ENCODE measurements around the gene GON7.
"Not testable (repeated sequence)": the region's sequence is repeated elsewhere in the genome, so short reads cannot be mapped to it uniquely, and the experiment has no call there.

Gene GON7

GRCh38 chr14:93245764-93246420 is 39.0 kb upstream of the GON7 start:
- Histone ChIP-seq H4K20me1 (ENCODE audit: low read depth, low read length) (no peaks in the 10 kb centered on the region), H3K27ac (ENCODE audit: low read depth, low read length) (no peak overlapping the region), H3K36me3 (ENCODE audit: low read length) (peaks cover 15% of the 10 kb centered on the region; the same call in 1 of the 2 replicates)

GRCh38 chr14:93240678-93241000 is 33.8 kb upstream of the GON7 start:
- Histone ChIP-seq H3K27me3 (ENCODE audit: low read length) (no peaks in the 10 kb centered on the region), H3K79me2 (ENCODE audit: insufficient read depth, low read length) (no peaks in the 10 kb centered on the region), H3K36me3 (ENCODE audit: low read length) (peaks cover 10% of the 10 kb centered on the region; the same call in 1 of the 2 replicates), H3K4me2 (ENCODE audit: low read depth, low read length, poor library complexity, severe bottlenecking) (no peak overlapping the region), H3K27ac (ENCODE audit: low read depth, low read length) (no peak overlapping the region), H3K9me3 (ENCODE audit: insufficient read depth, low read length) (no peaks in the 10 kb centered on the region), H3K9me2 (replicated peaks; ENCODE audit: insufficient read depth, low read length) (no peaks in the 10 kb centered on the region), H2AFZ (ENCODE audit: low read depth, low read length, severe bottlenecking) (no peak overlapping the region), H3K9ac (ENCODE audit: low read length) (no peak overlapping the region), H3F3A (ENCODE audit: insufficient read depth) (no peaks in the 10 kb centered on the region), H4K20me1 (ENCODE audit: low read depth, low read length) (no peaks in the 10 kb centered on the region), H3K4me3 (ENCODE audit: insufficient read depth, low read length, poor library complexity, severe bottlenecking) (no peak overlapping the region)
- TF ChIP-seq CTCF (IDR thresholded peaks at IDR 0.05; ENCODE audit: insufficient read depth, low read length, poor library complexity, severe bottlenecking) = no peak
- no peak for TF ChIP-seq EZH2phosphoT487 (conservative IDR thresholded peaks at IDR 0.05; ENCODE audit: low read length)

More at GRCh38 chr14:93245764-93246420, 39.0 kb upstream of the GON7 start:
- Histone ChIP-seq H3F3A (ENCODE audit: insufficient read depth) (no peaks in the 10 kb centered on the region), H3K79me2 (ENCODE audit: insufficient read depth, low read length) (no peaks in the 10 kb centered on the region), H3K9me3 (ENCODE audit: insufficient read depth, low read length) (no peaks in the 10 kb centered on the region), H3K9ac (ENCODE audit: low read length) (no peak overlapping the region), H2AFZ (ENCODE audit: low read depth, low read length, severe bottlenecking) (no peak overlapping the region), H3K27me3 (ENCODE audit: low read length) (no peaks in the 10 kb centered on the region), H3K9me2 (replicated peaks; ENCODE audit: insufficient read depth, low read length) (no peaks in the 10 kb centered on the region), H3K4me3 (ENCODE audit: insufficient read depth, low read length, poor library complexity, severe bottlenecking) (no peak overlapping the region), H3K4me2 (ENCODE audit: low read depth, low read length, poor library complexity, severe bottlenecking) (no peak overlapping the region)
- TF ChIP-seq EZH2phosphoT487 (conservative IDR thresholded peaks at IDR 0.05; ENCODE audit: low read length) (no peak), CTCF (IDR thresholded peaks at IDR 0.05; ENCODE audit: insufficient read depth, low read length, poor library complexity, severe bottlenecking) (no peak)

GRCh38 chr14:93239869-93240677 is 33.2 kb upstream of the GON7 start:
- Histone ChIP-seq H3K4me3 (ENCODE audit: insufficient read depth, low read length, poor library complexity, severe bottlenecking) (no peak overlapping the region), H2AFZ (ENCODE audit: low read depth, low read length, severe bottlenecking) (no peak overlapping the region), H4K20me1 (ENCODE audit: low read depth, low read length) (no peaks in the 10 kb centered on the region), H3K9ac (ENCODE audit: low read length) (no peak overlapping the region), H3K9me3 (ENCODE audit: insufficient read depth, low read length) (no peaks in the 10 kb centered on the region), H3K27ac (ENCODE audit: low read depth, low read length) (no peak overlapping the region), H3K9me2 (replicated peaks; ENCODE audit: insufficient read depth, low read length) (no peaks in the 10 kb centered on the region), H3F3A (ENCODE audit: insufficient read depth) (no peaks in the 10 kb centered on the region), H3K79me2 (ENCODE audit: insufficient read depth, low read length) (no peaks in the 10 kb centered on the region), H3K27me3 (ENCODE audit: low read length) (no peaks in the 10 kb centered on the region), H3K36me3 (ENCODE audit: low read length) (peaks cover 10% of the 10 kb centered on the region; the same call in 1 of the 2 replicates), H3K4me2 (ENCODE audit: low read depth, low read length, poor library complexity, severe bottlenecking) (no peak overlapping the region)
- no peak for TF ChIP-seq EZH2phosphoT487 (conservative IDR thresholded peaks at IDR 0.05; ENCODE audit: low read length)

- H3K9me3 ChIP-seq (ENCODE audit: insufficient read depth, low read length) = no peaks in the 10 kb centered on the region
- TF ChIP-seq EZH2phosphoT487 (conservative IDR thresholded peaks at IDR 0.05; ENCODE audit: low read length) = no peak
- no peak for TF ChIP-seq CTCF (IDR thresholded peaks at IDR 0.05; ENCODE audit: insufficient read depth, low read length, poor library complexity, severe bottlenecking)
- no peaks in the 10 kb centered on the region for H3K9me2 ChIP-seq (replicated peaks; ENCODE audit: insufficient read depth, low read length)
- no peak overlapping the region for H3K4me3 ChIP-seq (ENCODE audit: insufficient read depth, low read length, poor library complexity, severe bottlenecking)
- 0 out of 2 replicates have a peak, but pooled peaks cover 3% of the 10 kb centered on the region for H3F3A ChIP-seq (ENCODE audit: insufficient read depth)
- H3K79me2 ChIP-seq (ENCODE audit: insufficient read depth, low read length) = no peaks in the 10 kb centered on the region
- H3K27ac ChIP-seq (ENCODE audit: low read depth, low read length) = no peak overlapping the region
- no peaks in the 10 kb centered on the region for H4K20me1 ChIP-seq (ENCODE audit: low read depth, low read length)
- H3K27me3 ChIP-seq (ENCODE audit: low read length) = no peaks in the 10 kb centered on the region
- H3K36me3 ChIP-seq (ENCODE audit: low read length) = no peaks in the 10 kb centered on the region
- no peak overlapping the region for H2AFZ ChIP-seq (ENCODE audit: low read depth, low read length, severe bottlenecking)
- H3K9ac ChIP-seq (ENCODE audit: low read length) = no peak overlapping the region
- H3K4me2 ChIP-seq (ENCODE audit: low read depth, low read length, poor library complexity, severe bottlenecking) = no peak overlapping the region
These were observed 27.9 kb upstream of the GON7 start for GRCh38 chr14:93234798-93235197.

GRCh38 chr14:93233078-93233477 is 26.2 kb upstream of the GON7 start:
- H3K9ac ChIP-seq (ENCODE audit: low read length); H3K36me3 ChIP-seq (ENCODE audit: low read length): not testable (repeated sequence)

More at GRCh38 chr14:93233078-93233477, 26.2 kb upstream of the GON7 start:
- not testable (repeated sequence) for H2AFZ ChIP-seq (ENCODE audit: low read depth, low read length, severe bottlenecking); H3K4me2 ChIP-seq (ENCODE audit: low read depth, low read length, poor library complexity, severe bottlenecking); H4K20me1 ChIP-seq (ENCODE audit: low read depth, low read length); H3K27ac ChIP-seq (ENCODE audit: low read depth, low read length); H3K9me3 ChIP-seq (ENCODE audit: insufficient read depth, low read length); H3K9me2 ChIP-seq (replicated peaks; ENCODE audit: insufficient read depth, low read length); H3F3A ChIP-seq (ENCODE audit: insufficient read depth); H3K4me3 ChIP-seq (ENCODE audit: insufficient read depth, low read length, poor library complexity, severe bottlenecking); H3K27me3 ChIP-seq (ENCODE audit: low read length); H3K79me2 ChIP-seq (ENCODE audit: insufficient read depth, low read length)

All from SU-DHL-6 (cell line).